Measurements from ENCODE around the gene FANCD2OS.
"Not testable (repeated sequence)": the region's sequence is repeated elsewhere in the genome, so short reads cannot be mapped to it uniquely, and the experiment has no call there.

Gene FANCD2OS

GRCh38 chr3:10093678-10094077 is 14.4 kb downstream of the FANCD2OS start:
- DNase-seq (ENCODE audit: low read depth in 2 of 2) = no peak

GRCh38 chr3:10091387-10091786 is 16.7 kb downstream of the FANCD2OS start:
- not testable (repeated sequence) for DNase-seq (ENCODE audit: low read depth in 2 of 2)

- DNase-seq (ENCODE audit: low read depth in 2 of 2) = not testable (repeated sequence)
Observed at GRCh38 chr3:10090774-10091173, 17.3 kb downstream of the FANCD2OS start.

- no peak for DNase-seq (ENCODE audit: low read depth in 2 of 2)
Observed at GRCh38 chr3:10090179-10090578, 17.9 kb downstream of the FANCD2OS start.

- DNase-seq (ENCODE audit: low read depth in 2 of 2) = no peak
Observed at GRCh38 chr3:10088256-10088655, 19.8 kb downstream of the FANCD2OS start.

- DNase-seq (ENCODE audit: low read depth in 2 of 2) = no peak
Observed at GRCh38 chr3:10085738-10086137, 22.3 kb downstream of the FANCD2OS start.

GRCh38 chr3:10081871-10082270 is 26.2 kb downstream of the FANCD2OS start:
- no peak for DNase-seq (ENCODE audit: low read depth in 2 of 2)

GRCh38 chr3:10074666-10075065 is 33.4 kb downstream of the FANCD2OS start:
- DNase-seq (ENCODE audit: low read depth in 2 of 2) = no peak

GRCh38 chr3:10070077-10070476 is 38.0 kb downstream of the FANCD2OS start:
- DNase-seq (ENCODE audit: low read depth in 2 of 2) = not testable (repeated sequence)

- DNase-seq (ENCODE audit: low read depth in 2 of 2) = no peak
Observed at GRCh38 chr3:10055097-10055496, 53.0 kb downstream of the FANCD2OS start.

Measured in stimulated activated CD4-positive, alpha-beta T cell treated with anti-CD3 and anti-CD28 coated beads, Interleukin-1b, Interleukin-23, amount 100 ng/mL, for 4 hours (primary cell).